SK-N-MC (cell line): ENCODE data around the gene OR2AK2.

Source experiments
- DNase-seq: peaks from one replicate; pipeline ENCODE4 v3.0.0-alpha.2; 2011; ENCODE audit warnings: low read depth, low spot score
- H3K27ac ChIP-seq: fragments of 200-600 bp; sonication (generic); 2 replicates; pipeline ENCODE4 v1.5.1; 2016; ENCODE audit warnings: mixed run types
- H3K36me3 ChIP-seq: fragments of 200-600 bp; sonication (generic); 2 replicates; pipeline ENCODE4 v1.6.1; 2017; ENCODE audit warnings: antibody characterized with exemption, low read length, mixed read lengths; ENCODE audit not compliant: insufficient read depth
- H3K4me3 ChIP-seq: fragments of 200-600 bp; sonication (generic); 2 replicates; pipeline ENCODE4 v1.5.1; 2016
- H3K9ac ChIP-seq: fragments of 200-600 bp; sonication (generic); 2 replicates; pipeline ENCODE4 v1.8.0; 2017; ENCODE audit warnings: mixed run types, mixed read lengths; ENCODE audit not compliant: insufficient read length
- H3K9me3 ChIP-seq: fragments of 200-600 bp; sonication (generic); 2 replicates; pipeline ENCODE4 v1.6.1; 2017; ENCODE audit warnings: low read depth, mild to moderate bottlenecking, antibody characterized with exemption, low read length, moderate library complexity, mixed read lengths
- EZH2 ChIP-seq: fragments of 200-600 bp; sonication (generic); IDR thresholded peaks from one replicate; pipeline ENCODE4 v1.6.1; 2017; ENCODE audit warnings: antibody characterized with exemption
- FOXP2 ChIP-seq: optimal IDR thresholded peaks from 2 replicates; pipeline ENCODE3; 2011; ENCODE audit warnings: mild to moderate bottlenecking, moderate library complexity; ENCODE audit not compliant: insufficient read depth; ENCODE audit errors: extremely low read length, control extremely low read depth
- POLR2AphosphoS5 ChIP-seq: IDR thresholded peaks from 2 replicates; pipeline ENCODE4 v1.6.1; 2012; ENCODE audit warnings: mild to moderate bottlenecking, low read depth, low read length, borderline replicate concordance

OR2AK2 gene

GRCh38 chr1:247942624-247943023 is 22.4 kb upstream of the OR2AK2 start:
- Histone ChIP-seq H3K36me3 (no peaks in the 10 kb centered on the region), H3K9me3 (no peaks in the 10 kb centered on the region), H3K4me3 (no peak overlapping the region), H3K9ac (no peak overlapping the region), H3K27ac (no peak overlapping the region)
- no peak for TF ChIP-seq FOXP2
- TF ChIP-seq POLR2AphosphoS5: no peak
- no peak for DNase-seq

- no peaks in the 10 kb centered on the region for H3K36me3 ChIP-seq
- H3K9ac ChIP-seq: no peak within 1 kb of the TSS
- H3K4me3 ChIP-seq: no peak within 1 kb of the TSS
- TF ChIP-seq EZH2 (no peak), POLR2AphosphoS5 (no peak), FOXP2 (no peak)
- H3K9me3 ChIP-seq: no peaks in the 10 kb centered on the region
- H3K27ac ChIP-seq: no peak within 1 kb of the TSS
- DNase-seq: no peak
These were observed 16.5 kb upstream of the OR2AK2 start, which contains the start of gene OR2L8 for GRCh38 chr1:247948558-247948957. TSS of gene OR2L8 (plus strand) at chr1:247948858. CDS start at chr1:247948858, 0 bp downstream.

GRCh38 chr1:247953408-247953807 is 11.6 kb upstream of the OR2AK2 start:
- Histone ChIP-seq H3K36me3 (no peaks in the 10 kb centered on the region), H3K27ac (no peak overlapping the region), H3K9ac (no peak overlapping the region), H3K9me3 (no peaks in the 10 kb centered on the region), H3K4me3 (no peak overlapping the region)
- no peak for DNase-seq
- TF ChIP-seq EZH2 (no peak), POLR2AphosphoS5 (no peak), FOXP2 (no peak)

GRCh38 chr1:247961791-247962190 is 3.2 kb upstream of the OR2AK2 start:
- no peak overlapping the region for H3K4me3 ChIP-seq
- peak overlapping the region; percentile 61; the same call in 1 of the 2 replicates for H3K27ac ChIP-seq
- no peak overlapping the region for H3K9ac ChIP-seq
- DNase-seq: no peak
- H3K36me3 ChIP-seq: no peaks in the 10 kb centered on the region
- no peaks in the 10 kb centered on the region for H3K9me3 ChIP-seq
- TF ChIP-seq EZH2: no peak
- TF ChIP-seq FOXP2: no peak
- TF ChIP-seq POLR2AphosphoS5: no peak

DNA sequence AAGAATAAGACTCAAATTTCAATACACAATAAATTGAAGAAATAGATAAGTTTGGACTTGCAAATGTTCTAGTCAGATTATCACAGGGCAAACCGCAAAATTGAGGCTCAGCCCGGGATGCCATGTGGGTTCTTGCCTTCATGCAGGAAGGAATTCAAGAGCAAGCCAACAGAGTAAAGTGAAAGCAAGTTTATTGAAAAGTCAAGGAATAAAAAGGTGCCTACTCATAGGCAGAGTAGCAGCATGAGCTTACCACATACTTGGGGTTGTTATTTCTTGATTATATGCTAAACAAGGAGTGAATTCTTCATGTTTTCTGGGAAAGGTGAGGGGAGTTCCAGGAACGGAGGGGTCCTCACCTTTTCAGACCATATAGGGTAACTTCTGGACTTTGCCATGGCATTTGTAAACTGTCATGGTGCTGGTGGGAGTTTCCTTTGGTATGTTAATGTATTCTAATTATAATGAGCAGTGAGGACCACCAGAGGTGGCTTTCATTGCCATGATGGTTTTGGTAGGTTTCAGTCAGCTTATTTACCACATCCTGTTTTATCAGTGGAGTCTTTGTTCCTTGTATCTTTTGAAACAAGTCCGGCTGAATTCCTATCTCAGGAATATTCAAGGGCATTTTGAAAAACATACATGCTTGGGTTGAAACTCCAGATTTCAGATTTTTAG is 2.0 kb upstream of the OR2AK2 start:
- DNase-seq: no peak
- H3K4me3 ChIP-seq: no peak overlapping the region
- H3K9ac ChIP-seq: no peak overlapping the region
- 0 out of 2 replicates have a peak overlapping the region, but pooled peaks have one; percentile 9 for H3K27ac ChIP-seq
- H3K9me3 ChIP-seq: no peaks in the 10 kb centered on the region
- H3K36me3 ChIP-seq: no peaks in the 10 kb centered on the region
- TF ChIP-seq EZH2 (no peak), FOXP2 (no peak), POLR2AphosphoS5 (no peak)

GRCh38 chr1:247966532-247967204 is 1.6 kb downstream of the OR2AK2 start:
- Histone ChIP-seq H3K36me3 (no peaks in the 10 kb centered on the region), H3K27ac (no peak overlapping the region), H3K9me3 (no peaks in the 10 kb centered on the region), H3K4me3 (peak overlapping the region; percentile 13; the same call in 1 of the 2 replicates), H3K9ac (no peak overlapping the region)
- DNase-seq: no peak
- TF ChIP-seq EZH2: no peak
- TF ChIP-seq POLR2AphosphoS5: no peak
- no peak for TF ChIP-seq FOXP2

DNA sequence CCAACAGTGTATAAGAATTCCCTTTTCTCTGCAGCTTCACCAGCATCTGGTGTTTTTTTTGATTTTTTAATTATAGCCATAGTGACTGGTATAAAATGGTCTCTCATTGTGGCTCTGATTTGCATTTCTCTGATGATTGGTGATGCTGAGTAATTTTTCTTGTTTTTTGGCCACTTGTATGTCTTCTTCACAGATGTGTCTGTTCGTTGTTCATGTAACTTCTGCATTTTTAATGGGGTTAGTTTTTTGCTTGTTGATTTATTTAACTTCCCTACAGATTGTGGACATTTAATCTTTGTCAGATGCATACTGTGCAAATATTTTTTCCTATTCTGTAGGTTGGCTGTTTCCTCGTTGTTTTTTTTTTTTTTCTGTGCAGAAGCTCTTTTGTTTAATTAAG is 28.0 kb downstream of the OR2AK2 start:
- no peak for TF ChIP-seq EZH2
- TF ChIP-seq FOXP2: no peak
- no peak for TF ChIP-seq POLR2AphosphoS5
- DNase-seq: no peak
- no peak overlapping the region for H3K27ac ChIP-seq

DNA sequence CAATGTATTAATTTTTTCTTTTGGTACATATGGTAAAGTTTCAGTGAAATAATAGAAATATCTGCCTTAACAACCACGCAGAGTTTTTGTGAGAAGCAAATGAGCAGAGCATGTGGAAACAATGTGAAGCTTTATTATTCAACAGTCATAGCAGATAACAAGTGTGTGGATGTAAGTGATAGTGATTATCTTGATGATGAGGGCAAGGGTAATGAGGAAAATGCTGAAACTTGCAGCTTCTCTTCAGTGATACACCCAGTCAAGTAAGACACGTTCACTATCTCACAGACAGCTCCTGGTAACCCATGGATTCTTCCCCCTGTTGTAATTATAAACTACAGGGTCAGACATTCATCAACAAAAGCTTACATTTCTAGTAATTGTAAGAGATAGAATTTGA is 33.8 kb downstream of the OR2AK2 start:
- no peak for DNase-seq
- no peak overlapping the region for H3K27ac ChIP-seq
- no peak overlapping the region for H3K4me3 ChIP-seq
- no peak for TF ChIP-seq FOXP2
- TF ChIP-seq POLR2AphosphoS5: no peak
- TF ChIP-seq EZH2: no peak
- no peak overlapping the region for H3K9ac ChIP-seq
- no peaks in the 10 kb centered on the region for H3K36me3 ChIP-seq
- H3K9me3 ChIP-seq: no peaks in the 10 kb centered on the region

More for the DNA sequence above, 28.0 kb downstream of the OR2AK2 start:
- no peaks in the 10 kb centered on the region for H3K9me3 ChIP-seq
- no peak overlapping the region for H3K9ac ChIP-seq
- no peaks in the 10 kb centered on the region for H3K36me3 ChIP-seq
- no peak overlapping the region for H3K4me3 ChIP-seq

DNA sequence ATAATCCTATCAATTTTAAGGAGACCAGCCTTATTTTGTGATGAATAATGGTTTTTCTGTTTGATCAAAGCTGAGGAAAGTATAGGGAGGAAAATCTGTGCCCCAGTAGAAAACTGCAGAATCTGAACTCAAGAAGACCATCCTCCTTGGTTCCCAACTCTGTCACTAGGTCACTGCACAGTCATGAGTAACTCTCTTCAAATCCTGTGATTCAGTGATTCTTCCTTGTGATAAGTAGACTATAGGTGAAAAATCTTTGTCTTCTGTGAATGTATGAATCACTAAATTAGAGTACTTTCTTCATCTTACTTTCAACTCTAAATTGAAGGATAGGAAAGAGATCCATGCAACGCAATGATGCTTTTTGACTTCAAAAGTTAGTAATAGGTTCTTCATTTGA is 35.1 kb downstream of the OR2AK2 start:
- DNase-seq: no peak
- Histone ChIP-seq H3K9ac (no peak overlapping the region), H3K27ac (no peak overlapping the region), H3K36me3 (no peaks in the 10 kb centered on the region), H3K9me3 (no peaks in the 10 kb centered on the region), H3K4me3 (no peak overlapping the region)
- no peak for TF ChIP-seq EZH2
- no peak for TF ChIP-seq POLR2AphosphoS5
- no peak for TF ChIP-seq FOXP2
